T-cell (primary cell): ENCODE results near the gene TMEM181. TPM values are rescaled to one million over a fixed set of nuclear protein-coding genes. Genes with fewer than 3 reads are reported as not detected.

Experiments used
- ATAC-seq, 4 experiments: fragments of 200-7000 bp in 3 of 4; fragments of 150-1000 bp in 1 of 4; cut with Tn5 transposase; replicated peaks in 1 of 4; 1 replicate in 3 of 4; 2 replicates in 1 of 4; pipeline ENCODE4 v1.10.0; 2021; ENCODE audit warnings: moderate library complexity in 3 of 4, mild to moderate bottlenecking in 2 of 4, moderate number of reproducible peaks in 1 of 4
- CTCF ChIA-PET, 2 donors: fragments of 300-600 bp; sonication (Branson Sonifier 250); formaldehyde crosslinking; loops; one replicate each; lab custom pipeline; 2022; ENCODE audit warnings: antibody characterized with exemption in 2 of 2; lab: Charles Lee
- POLR2A ChIA-PET, 2 donors: fragments of 300-600 bp; sonication (Branson Sonifier 250); formaldehyde crosslinking; loops; one replicate each; lab custom pipeline; 2022; ENCODE audit warnings: antibody characterized with exemption in 2 of 2; lab: Charles Lee
- DNase-seq, 35 experiments: peaks; one replicate each; pipeline versions ENCODE4 v3.0.0 to v3.0.0-alpha.2; 2013 to 2023
- H3K27ac ChIP-seq: one replicate; pipeline ENCODE4 v1.5.1; 2013; ENCODE audit warnings: low read length
- H3K27me3 ChIP-seq, 2 experiments: replicated peaks in 1 of 2; 1 replicate in 1 of 2; 2 replicates in 1 of 2; pipeline versions ENCODE4 v1.6.1 to v1.7.0; 2013; ENCODE audit warnings: low read length in 1 of 2, mixed read lengths in 1 of 2; ENCODE audit not compliant: control insufficient read depth in 2 of 2, insufficient read depth in 2 of 2; ENCODE audit errors: extremely low read depth in 1 of 2
- H3K36me3 ChIP-seq, 2 donors: 1 replicate in 1 of 2; 2 replicates in 1 of 2; pipeline versions ENCODE4 v1.6.1 to v1.7.0; 2013; ENCODE audit warnings: low read length in 1 of 2; ENCODE audit not compliant: control insufficient read depth in 2 of 2, insufficient read depth in 1 of 2; ENCODE audit errors: extremely low read depth in 1 of 2
- H3K4me1 ChIP-seq, 2 experiments: 1 replicate in 1 of 2; 2 replicates in 1 of 2; pipeline versions ENCODE4 v1.6.1 to v1.7.0; 2013; ENCODE audit warnings: low read length in 2 of 2, mixed read lengths in 1 of 2; ENCODE audit not compliant: insufficient read depth in 2 of 2, control insufficient read depth in 1 of 2; ENCODE audit errors: extremely low read depth in 1 of 2
- H3K4me3 ChIP-seq, 2 donors: 1 replicate in 1 of 2; 2 replicates in 1 of 2; pipeline versions ENCODE4 v1.5.1 to v1.7.0; 2013; ENCODE audit warnings: mild to moderate bottlenecking in 2 of 2, low read length in 1 of 2, moderate library complexity in 1 of 2; ENCODE audit not compliant: control insufficient read depth in 1 of 2; ENCODE audit errors: extremely low read depth in 1 of 2
- H3K9me3 ChIP-seq: 2 replicates; pipeline ENCODE4 v1.7.0; 2013
- H3K27ac Mint-ChIP-seq, 2 donors: one replicate each; pipeline ENCODE4 v1.8.0; 2020 to 2021; ENCODE audit warnings: mild to moderate bottlenecking in 2 of 2, mixed read lengths in 2 of 2
- H3K27me3 Mint-ChIP-seq, 2 donors: one replicate each; pipeline ENCODE4 v1.8.0; 2021 to 2022; ENCODE audit warnings: mixed read lengths in 2 of 2
- H3K36me3 Mint-ChIP-seq: one replicate; pipeline ENCODE4 v1.8.0; 2021; ENCODE audit warnings: mixed read lengths
- H3K4me1 Mint-ChIP-seq, 3 donors: one replicate each; pipeline ENCODE4 v1.8.0; 2020 to 2022; ENCODE audit warnings: mixed read lengths in 3 of 3, mild to moderate bottlenecking in 1 of 3
- H3K4me3 Mint-ChIP-seq, 3 donors: one replicate each; pipeline ENCODE4 v1.8.0; 2020 to 2022; ENCODE audit warnings: mild to moderate bottlenecking in 3 of 3, mixed read lengths in 3 of 3, moderate library complexity in 3 of 3
- H3K9me3 Mint-ChIP-seq, 3 donors: one replicate each; pipeline ENCODE4 v1.8.0; 2020 to 2022; ENCODE audit warnings: mixed read lengths in 3 of 3
- WGBS: methylation state at CpG from one replicate; pipeline ENCODE4 v1.1.5; 2013; ENCODE audit warnings: missing lambda C conversion rate; ENCODE audit not compliant: insufficient coverage; 5-methylcytosine and 5-hydroxymethylcytosine counted together
- total RNA-seq, 35 experiments: library from RNA in 6 of 35; stranded (reverse) in 6 of 35; fragments of 120-200 nt in 1 of 35; gene quantifications; one replicate each; pipeline versions ENCODE4 v1.2.1 to v1.2.4 and lab custom pipeline; 2013 to 2026

The TMEM181 gene
- total RNA-seq, 5 donors from 2014 or later (not counting 1 experiment from before 2014, with no cell fraction given), result 15.9 to 21.5 (median 19.9) TPM

- Histone ChIP-seq H3K4me1 (peaks cover 21 to 27% of the 10 kb centered on the region in 2 experiments), H3K9me3 (no peaks in the 10 kb centered on the region), H3K36me3 (peaks cover 4 to 58% of the 10 kb centered on the region in 2 donors), H3K27ac (peak overlapping the region; percentile 15), H3K4me3 (peak overlapping the region in 1 of 2 donors; percentile 56), H3K27me3 (no peaks in the 10 kb centered on the region)
- ChIA-PET POLR2A (interaction anchor here (0.6 to 1.4 kb wide), 9 partner anchors 13 to 34 kb away, joined by 3 to 5 read pairs (median 3); partner anchors contain the start of gene SYTL3 (in 1 of the 2)), CTCF (interaction anchor here in 1 of 2 donors (5.7 kb wide), 1 partner anchor 28 kb away, joined by 85 read pairs; no protein-coding TSS in a partner anchor)
- peaks cover 35 to 56% (median 48%) of the 10 kb centered on the region in 3 donors for H3K4me1 Mint-ChIP-seq
- peaks cover 45% of the 10 kb centered on the region for H3K36me3 Mint-ChIP-seq
- no peaks in the 10 kb centered on the region for H3K9me3 Mint-ChIP-seq
- DNase-seq (peak in 17 of 35 experiments; percentile 28 to 66 (median 43)), ATAC-seq (peak; percentile 38 to 61 (median 56))
- H3K4me3 Mint-ChIP-seq, result peak overlapping the region; percentile 71 to 81 (median 76)
- H3K27ac Mint-ChIP-seq, result peak overlapping the region; percentile 74 to 89
- WGBS, result 62% methylated on average over 16 of the region's 27 CpGs
- H3K27me3 Mint-ChIP-seq, result no peaks in the 10 kb centered on the region
Observed at GRCh38 chr6:158662954-158663624, 103.2 kb downstream of the TMEM181 start.

- no peaks in the 10 kb centered on the region for H3K9me3 ChIP-seq
- CTCF ChIA-PET, result interaction anchor here in 1 of 2 donors (5.7 kb wide), 1 partner anchor 27 kb away, joined by 85 read pairs; no protein-coding TSS in a partner anchor
- 78% methylated on average over 7 of the region's 11 CpGs for WGBS
- H3K27me3 ChIP-seq, result no peaks in the 10 kb centered on the region
- Mint-ChIP-seq H3K27ac (peak overlapping the region; percentile 74 to 89), H3K27me3 (no peaks in the 10 kb centered on the region), H3K36me3 (peaks cover 48% of the 10 kb centered on the region), H3K4me3 (peak overlapping the region; percentile 71 to 81 (median 76)), H3K9me3 (no peaks in the 10 kb centered on the region), H3K4me1 (peaks cover 38 to 60% (median 53%) of the 10 kb centered on the region in 3 donors)
- no peak overlapping the region for H3K27ac ChIP-seq
- ATAC-seq, result no peak
- H3K4me3 ChIP-seq, result peak overlapping the region in 1 of 2 donors; percentile 56
- H3K36me3 ChIP-seq, result peaks cover 4 to 62% of the 10 kb centered on the region in 2 donors
- peaks cover 21 to 27% of the 10 kb centered on the region in 2 experiments for H3K4me1 ChIP-seq
- POLR2A ChIA-PET, result interaction anchor here (0.6 to 1.4 kb wide), 5 partner anchors 14 to 34 kb away, joined by 3 to 5 read pairs (median 4); partner anchors contain the start of gene SYTL3 (in 1 of the 2)
- DNase-seq, result no peak
Observed at GRCh38 chr6:158663625-158664165, 103.8 kb downstream of the TMEM181 start.

GRCh38 chr6:158665332-158665731 is 105.4 kb downstream of the TMEM181 start:
- H3K36me3 ChIP-seq, result peaks cover 4 to 68% of the 10 kb centered on the region in 2 donors
- H3K9me3 Mint-ChIP-seq, result no peaks in the 10 kb centered on the region
- H3K9me3 ChIP-seq, result no peaks in the 10 kb centered on the region
- H3K27me3 Mint-ChIP-seq, result no peaks in the 10 kb centered on the region
- peaks cover 14 to 24% of the 10 kb centered on the region in 2 experiments for H3K4me1 ChIP-seq
- DNase-seq (no peak), ATAC-seq (no peak)
- peak overlapping the region in 1 of 2 donors; percentile 36 for H3K4me3 ChIP-seq
- 94% methylated on average over 14 of the region's 18 CpGs for WGBS
- H3K4me3 Mint-ChIP-seq, result peak overlapping the region in 2 of 3 donors; percentile 41 to 81
- peaks cover 33 to 56% (median 54%) of the 10 kb centered on the region in 3 donors for H3K4me1 Mint-ChIP-seq
- peak overlapping the region in 1 of 2 donors; percentile 83 for H3K27ac Mint-ChIP-seq
- no peaks in the 10 kb centered on the region for H3K27me3 ChIP-seq
- no peak overlapping the region for H3K27ac ChIP-seq
- peaks cover 55% of the 10 kb centered on the region for H3K36me3 Mint-ChIP-seq
- ChIA-PET POLR2A (interaction anchor here in 1 of 2 donors (0.6 to 1.4 kb wide), 2 partner anchors 22 to 387 kb away, joined by 6 to 8 read pairs; no protein-coding TSS in a partner anchor), CTCF (interaction anchor here in 1 of 2 donors (0.8 kb wide), 1 partner anchor 26 kb away, joined by 3 read pairs; no protein-coding TSS in a partner anchor)

- ATAC-seq, result no peak
- Mint-ChIP-seq H3K27ac (peak overlapping the region in 1 of 2 donors; percentile 1), H3K36me3 (peaks cover 55% of the 10 kb centered on the region)
Observed at GRCh38 chr6:158666628-158667359, 106.9 kb downstream of the TMEM181 start.

DNA sequence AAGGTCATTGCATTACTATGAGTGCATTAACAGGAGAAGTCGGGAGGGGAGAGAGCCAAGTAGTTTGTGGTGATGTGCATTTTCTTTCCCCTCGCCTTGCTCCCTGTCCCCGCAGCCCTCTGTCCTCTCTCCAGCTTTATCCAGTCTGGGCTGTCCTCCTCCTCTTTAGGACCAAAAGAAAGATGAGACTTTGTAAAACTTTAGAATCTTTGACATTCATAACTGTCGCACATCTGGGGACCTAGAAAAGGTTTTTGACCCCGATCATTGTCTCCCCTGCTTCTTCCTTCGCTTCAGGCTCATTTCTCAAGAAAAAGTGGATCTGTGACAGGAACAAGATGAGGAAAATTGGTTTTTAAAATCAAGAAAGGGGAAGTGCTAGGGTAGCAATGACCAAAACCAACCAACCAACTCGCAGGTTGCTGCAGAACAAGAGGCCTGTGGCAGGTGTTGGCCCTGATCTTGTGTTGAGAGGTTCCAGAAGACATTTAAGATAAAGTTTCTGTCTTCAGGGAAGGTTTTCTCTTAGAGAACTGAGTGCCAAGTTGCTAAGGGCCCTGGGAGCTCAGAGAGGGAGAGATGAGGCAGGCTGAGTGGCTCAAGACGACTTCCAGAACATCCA is 107.6 kb downstream of the TMEM181 start:
- H3K36me3 Mint-ChIP-seq, result peaks cover 51% of the 10 kb centered on the region
- H3K4me3 ChIP-seq, result no peak overlapping the region
- peaks cover 21 to 44% (median 42%) of the 10 kb centered on the region in 3 donors for H3K4me1 Mint-ChIP-seq
- H3K27ac ChIP-seq, result no peak overlapping the region
- H3K36me3 ChIP-seq, result peaks cover 4 to 58% of the 10 kb centered on the region in 2 donors
- H3K27me3 ChIP-seq, result no peaks in the 10 kb centered on the region
- H3K9me3 ChIP-seq, result no peaks in the 10 kb centered on the region
- DNase-seq (no peak), ATAC-seq (no peak)
- peak overlapping the region in 1 of 2 donors; percentile 1 for H3K27ac Mint-ChIP-seq
- WGBS, result 100% methylated on average over 2 of the region's 8 CpGs
- H3K4me1 ChIP-seq, result peaks cover 4 to 10% of the 10 kb centered on the region in 2 experiments
- no peak overlapping the region for H3K4me3 Mint-ChIP-seq
- no peaks in the 10 kb centered on the region for H3K9me3 Mint-ChIP-seq
- ChIA-PET CTCF (no interaction called here), POLR2A (interaction anchor here in 1 of 2 donors (0.5 kb wide), 1 partner anchor 10 kb away, joined by 3 read pairs; no protein-coding TSS in a partner anchor)
- H3K27me3 Mint-ChIP-seq, result no peaks in the 10 kb centered on the region

More at GRCh38 chr6:158666628-158667359, 106.9 kb downstream of the TMEM181 start:
- no peak overlapping the region for H3K4me3 ChIP-seq
- ChIA-PET CTCF (no interaction called here), POLR2A (interaction anchor here in 1 of 2 donors (0.6 to 1.4 kb wide), 2 partner anchors 20 to 466 kb away, joined by 3 to 6 read pairs; no protein-coding TSS in a partner anchor)
- H3K9me3 ChIP-seq, result no peaks in the 10 kb centered on the region
- H3K27ac ChIP-seq, result no peak overlapping the region
- H3K27me3 ChIP-seq, result no peaks in the 10 kb centered on the region
- Mint-ChIP-seq H3K9me3 (no peaks in the 10 kb centered on the region), H3K4me1 (peaks cover 24 to 46% (median 44%) of the 10 kb centered on the region in 3 donors), H3K27me3 (no peaks in the 10 kb centered on the region), H3K4me3 (no peak overlapping the region)
- peaks cover 4 to 15% of the 10 kb centered on the region in 2 experiments for H3K4me1 ChIP-seq
- H3K36me3 ChIP-seq, result peaks cover 4 to 65% of the 10 kb centered on the region in 2 donors
- 90% methylated on average over 11 of the region's 14 CpGs for WGBS
- no peak for DNase-seq
